H1 (cell line): ENCODE measurements around the gene ZNF358. TPM values are rescaled to one million over a fixed set of nuclear protein-coding genes. Genes with fewer than 3 reads are reported as not detected.

Experiments used
- CTCF ChIA-PET: fragments of 300-600 bp; sonication (Branson Sonifier 250); formaldehyde crosslinking; loops from one replicate; lab custom pipeline; 2021; ENCODE audit not compliant: partially characterized antibody; lab: Charles Lee
- POLR2A ChIA-PET: fragments of 300-600 bp; sonication (Branson Sonifier 250); formaldehyde crosslinking; loops from one replicate; lab custom pipeline; 2021; ENCODE audit warnings: inconsistent platforms; ENCODE audit not compliant: partially characterized antibody; lab: Charles Lee
- DNase-seq, 2 experiments: peaks; one replicate each; pipeline versions ENCODE4 v3.0.0 to v3.0.0-alpha.2; 2010 to 2022; ENCODE audit warnings: low spot score in 2 of 2, low read depth in 1 of 2, mixed read lengths in 1 of 2
- FAIRE-seq: peaks from 2 replicates; lab custom pipeline; 2011; peaks lifted over from hg19 to GRCh38; lab: Jason Lieb, UNC
- H2AFZ ChIP-seq: 2 replicates; pipeline ENCODE4 v1.8.1; 2012; ENCODE audit warnings: low read length, inconsistent platforms
- H2AK5ac ChIP-seq: 2 replicates; pipeline ENCODE4 v1.6.1; 2013; ENCODE audit warnings: low read depth, low read length
- H2BK120ac ChIP-seq: replicated peaks from 2 replicates; pipeline ENCODE3; 2013; ENCODE audit warnings: low read depth, low read length, inconsistent platforms
- H2BK12ac ChIP-seq: 2 replicates; pipeline ENCODE4 v1.6.1; 2013; ENCODE audit warnings: low read depth, low read length
- H2BK15ac ChIP-seq: 2 replicates; pipeline ENCODE4 v1.6.1; 2013; ENCODE audit warnings: low read length
- H2BK20ac ChIP-seq: 2 replicates; pipeline ENCODE4 v1.6.1; 2013; ENCODE audit warnings: low read length
- H2BK5ac ChIP-seq: 2 replicates; pipeline ENCODE4 v1.6.1; 2013; ENCODE audit warnings: low read depth, low read length
- H3K14ac ChIP-seq: 2 replicates; pipeline ENCODE4 v1.6.1; 2013; ENCODE audit warnings: inconsistent platforms; ENCODE audit not compliant: insufficient read length
- H3K18ac ChIP-seq: 2 replicates; pipeline ENCODE4 v1.6.1; 2013; ENCODE audit warnings: low read length; ENCODE audit errors: extremely low read depth
- H3K23ac ChIP-seq: 2 replicates; pipeline ENCODE4 v1.6.1; 2013; ENCODE audit warnings: inconsistent platforms; ENCODE audit not compliant: insufficient read length
- H3K23me2 ChIP-seq: 2 replicates; pipeline ENCODE4 v1.6.1; 2013; ENCODE audit warnings: low read depth, low read length
- H3K27ac ChIP-seq: 2 replicates; pipeline ENCODE4 v1.6.1; 2011; ENCODE audit warnings: low read depth, low read length, inconsistent platforms
- H3K27me3 ChIP-seq, 4 experiments: replicated peaks in 1 of 4; 1 replicate in 1 of 4; 2 replicates in 3 of 4; pipeline versions ENCODE4 v1.6.1 to v1.8.1; 2011 to 2013; ENCODE audit warnings: low read length in 3 of 4, mild to moderate bottlenecking in 3 of 4, inconsistent platforms in 2 of 4, mixed read lengths in 2 of 4, moderate library complexity in 1 of 4; ENCODE audit not compliant: control insufficient read depth in 3 of 4, insufficient read depth in 3 of 4; ENCODE audit errors: extremely low read depth in 1 of 4
- H3K36me3 ChIP-seq, 4 experiments: 2 replicates each; pipeline versions ENCODE4 v1.6.1 to v1.8.1; 2011 to 2013; ENCODE audit warnings: mild to moderate bottlenecking in 4 of 4, low read length in 3 of 4, moderate library complexity in 2 of 4, control low read depth in 1 of 4, inconsistent platforms in 1 of 4; ENCODE audit not compliant: insufficient read depth in 4 of 4, control insufficient read depth in 2 of 4
- H3K4ac ChIP-seq: replicated peaks from 2 replicates; pipeline ENCODE3; 2013; ENCODE audit warnings: low read length, low read depth, mixed read lengths, inconsistent platforms; ENCODE audit not compliant: insufficient read length
- H3K4me1 ChIP-seq, 4 experiments: replicated peaks in 1 of 4; 1 replicate in 1 of 4; 2 replicates in 3 of 4; pipeline versions ENCODE4 v1.6.1 to v1.8.1; 2011 to 2013; ENCODE audit warnings: low read length in 3 of 4, inconsistent platforms in 2 of 4, mixed read lengths in 1 of 4; ENCODE audit not compliant: insufficient read depth in 4 of 4, control insufficient read depth in 3 of 4
- H3K4me2 ChIP-seq, 2 experiments: 2 replicates each; pipeline versions ENCODE4 v1.6.1 to v1.8.1; 2011 to 2013; ENCODE audit warnings: low read depth in 2 of 2, low read length in 2 of 2, control low read depth in 1 of 2, inconsistent platforms in 1 of 2, mild to moderate bottlenecking in 1 of 2; ENCODE audit not compliant: insufficient read depth in 1 of 2
- H3K4me3 ChIP-seq, 4 experiments: fragments of 200-600, 300-600 bp in 1 of 4; sonication (generic), shearing (Covaris generic), sonication (Bioruptor Twin) in 1 of 4; 2 replicates each; pipeline versions ENCODE4 v1.5.1 to v1.8.1; 2011 to 2016; ENCODE audit warnings: low read length in 4 of 4, low read depth in 3 of 4, control low read depth in 2 of 4, inconsistent platforms in 2 of 4, mild to moderate bottlenecking in 2 of 4, mixed read lengths in 1 of 4, moderate library complexity in 1 of 4; ENCODE audit not compliant: insufficient read depth in 2 of 4; ENCODE audit errors: extremely low read depth in 1 of 4
- H3K56ac ChIP-seq: replicated peaks from 2 replicates; pipeline ENCODE3; 2013; ENCODE audit warnings: low read depth, mild to moderate bottlenecking, mixed read lengths, low read length, inconsistent platforms; ENCODE audit not compliant: insufficient read length
- H3K79me1 ChIP-seq: 2 replicates; pipeline ENCODE4 v1.6.1; 2013; ENCODE audit warnings: low read depth, low read length, control low read depth
- H3K79me2 ChIP-seq, 2 experiments: 2 replicates each; pipeline versions ENCODE4 v1.6.1 to v1.8.1; 2012 to 2013; ENCODE audit warnings: low read length in 2 of 2, mild to moderate bottlenecking in 2 of 2, inconsistent platforms in 1 of 2; ENCODE audit not compliant: insufficient read depth in 2 of 2, control insufficient read depth in 1 of 2
- H3K9ac ChIP-seq, 4 experiments: replicated peaks in 1 of 4; 1 replicate in 1 of 4; 2 replicates in 3 of 4; pipeline versions ENCODE4 v1.6.1 to v1.8.1; 2011 to 2013; ENCODE audit warnings: low read depth in 3 of 4, low read length in 3 of 4, control low read depth in 2 of 4, mild to moderate bottlenecking in 2 of 4, moderate library complexity in 2 of 4, inconsistent platforms in 1 of 4; ENCODE audit errors: extremely low read depth in 1 of 4
- H3K9me3 ChIP-seq, 2 experiments: 2 replicates each; pipeline versions ENCODE4 v1.6.1 to v1.8.1; 2012 to 2013; ENCODE audit warnings: mild to moderate bottlenecking in 2 of 2, moderate library complexity in 2 of 2, control low read depth in 1 of 2, inconsistent platforms in 1 of 2, low read depth in 1 of 2, low read length in 1 of 2, mixed read lengths in 1 of 2; ENCODE audit not compliant: insufficient read depth in 2 of 2
- H4K20me1 ChIP-seq, 2 experiments: replicated peaks in 1 of 2; 2 replicates each; pipeline versions ENCODE3 to v1.8.1; 2011 to 2013; ENCODE audit warnings: inconsistent platforms in 2 of 2, low read length in 2 of 2, mild to moderate bottlenecking in 1 of 2; ENCODE audit not compliant: insufficient read depth in 2 of 2, control insufficient read depth in 1 of 2
- H4K5ac ChIP-seq: 2 replicates; pipeline ENCODE4 v1.6.1; 2013; ENCODE audit warnings: low read length, low read depth, mixed read lengths, inconsistent platforms; ENCODE audit not compliant: insufficient read length
- H4K8ac ChIP-seq: 2 replicates; pipeline ENCODE4 v1.8.0; 2013; ENCODE audit warnings: mild to moderate bottlenecking, moderate library complexity, low read length, inconsistent platforms; ENCODE audit not compliant: insufficient read depth; ENCODE audit errors: extremely low read depth
- H4K91ac ChIP-seq: replicated peaks from 2 replicates; pipeline ENCODE3; 2013; ENCODE audit warnings: low read length, mixed read lengths, inconsistent platforms; ENCODE audit not compliant: insufficient read length
- EZH2 ChIP-seq: fragments of 200-600 bp; sonication (generic); IDR thresholded peaks from 2 replicates; pipeline ENCODE4 v1.7.1; 2012; ENCODE audit warnings: low read depth, mild to moderate bottlenecking, moderate library complexity, low read length, inconsistent platforms; ENCODE audit not compliant: severe bottlenecking
- USF2 ChIP-seq: IDR thresholded peaks from 2 replicates; pipeline ENCODE4 v1.6.1; 2011; ENCODE audit warnings: low read length, improper control_type of control experiment
- WGBS, 2 experiments: shearing (Covaris generic) in 1 of 2; methylation state at CpG; one replicate each; pipeline versions ENCODE4 v1.1.6 to v1.1.7; 2013 to 2015; ENCODE audit warnings: low lambda C conversion rate in 2 of 2, mixed read lengths in 2 of 2, inconsistent platforms in 1 of 2, low coverage in 1 of 2, missing lambda C conversion rate in 1 of 2; ENCODE audit not compliant: insufficient replicate concordance in 2 of 2, insufficient coverage in 1 of 2, insufficient read length in 1 of 2; ENCODE audit errors: extremely low coverage in 1 of 2, missing lambda C conversion rate in 1 of 2; 5-methylcytosine and 5-hydroxymethylcytosine counted together
- polyA plus RNA-seq, 7 experiments: library from polyadenylated mRNA; depleted of rRNA in 3 of 7; stranded (reverse) in 5 of 7; unstranded in 2 of 7; fragments of >200 nt in 5 of 7; fragments of 200-250 nt in 2 of 7; gene quantifications; 1 replicate in 5 of 7; 2 replicates in 1 of 7; 4 replicates in 1 of 7; pipeline versions ENCODE4 v1.2.1 to v1.2.3, GENCODE V29; 2011 to 2013; ENCODE audit warnings: missing spikeins in 2 of 7, mixed read lengths in 2 of 7
- total RNA-seq: library from RNA; stranded (reverse); fragmentation: NEBNext Ultra II Directional; extraction: Animal tissue kit (Norgen Biotek cat#: 25700); gene quantifications from 2 replicates; pipeline ENCODE4 v1.2.1, GENCODE V29; 2021

ZNF358 gene
- total and polyA plus RNA-seq, 2 of the 8 experiments (the other 6 are each of a cell fraction or from before 2014, with no cell fraction given), result 40.0 to 60.3 TPM

- CTCF ChIA-PET, result interaction anchor here (1.2 to 2.2 kb wide), 6 partner anchors 8 to 123 kb away, joined by 3 to 10 read pairs (median 4); partner anchors contain the start of gene ZNF358
Observed at GRCh38 chr19:7505288-7505681, 10.6 kb upstream of the ZNF358 start.

More at GRCh38 chr19:7505288-7505681, 10.6 kb upstream of the ZNF358 start:
- 77% methylated on average over 19 of the region's 19 CpGs; no CpG with 5 or more reads in 1 of the 2 experiments for WGBS, 2 experiments
- Histone ChIP-seq H3K9me3 (peaks cover 0 to 5% of the 10 kb centered on the region in 2 experiments; a peak in 1 of 4 replicates), H2BK12ac (no peak overlapping the region), H3K27me3 (peaks cover 1 to 25% (median 18%) of the 10 kb centered on the region in 4 experiments), H3K79me2 (no peaks in the 10 kb centered on the region), H3K56ac (no peak overlapping the region), H2BK5ac (no peak overlapping the region), H3K4ac (no peak overlapping the region), H3K9ac (no peak overlapping the region), H2BK120ac (no peak overlapping the region), H3K4me3 (peak overlapping the region; percentile 28 to 59 (median 42); a peak in 7 of 8 replicates), H3K18ac (no peak overlapping the region), H3K23me2 (peaks cover 12% of the 10 kb centered on the region; the same call in 1 of the 2 replicates), H4K8ac (no peak overlapping the region; the same call in 1 of the 2 replicates), H2BK20ac (no peak overlapping the region), H4K91ac (no peak overlapping the region), H3K27ac (no peak overlapping the region), H2AK5ac (no peak overlapping the region), H3K14ac (no peak overlapping the region), H2BK15ac (peak overlapping the region; percentile 5; the same call in 1 of the 2 replicates), H3K79me1 (no peaks in the 10 kb centered on the region), H3K4me2 (peak overlapping the region; percentile 77 to 87), H3K36me3 (no peaks in the 10 kb centered on the region), H3K4me1 (peaks cover 0 to 18% (median 14%) of the 10 kb centered on the region in 4 experiments; a peak in 5 of 7 replicates), H4K20me1 (no peaks in the 10 kb centered on the region), H4K5ac (no peak overlapping the region), H2AFZ (no peak overlapping the region), H3K23ac (no peak overlapping the region)
- DNase-seq, result no peak
- no peak for TF ChIP-seq USF2
- peak; percentile 37 for TF ChIP-seq EZH2
- FAIRE-seq, result no peak
- POLR2A ChIA-PET, result interaction anchor here (2.4 kb wide), 1 partner anchor 30 kb away, joined by 4 read pairs; no protein-coding TSS in a partner anchor
